Measurements from ENCODE around the gene SNORC.
A peak's percentile ranks its signal among the peaks of the same experiment; 100 is the strongest.

SNORC gene

DNA sequence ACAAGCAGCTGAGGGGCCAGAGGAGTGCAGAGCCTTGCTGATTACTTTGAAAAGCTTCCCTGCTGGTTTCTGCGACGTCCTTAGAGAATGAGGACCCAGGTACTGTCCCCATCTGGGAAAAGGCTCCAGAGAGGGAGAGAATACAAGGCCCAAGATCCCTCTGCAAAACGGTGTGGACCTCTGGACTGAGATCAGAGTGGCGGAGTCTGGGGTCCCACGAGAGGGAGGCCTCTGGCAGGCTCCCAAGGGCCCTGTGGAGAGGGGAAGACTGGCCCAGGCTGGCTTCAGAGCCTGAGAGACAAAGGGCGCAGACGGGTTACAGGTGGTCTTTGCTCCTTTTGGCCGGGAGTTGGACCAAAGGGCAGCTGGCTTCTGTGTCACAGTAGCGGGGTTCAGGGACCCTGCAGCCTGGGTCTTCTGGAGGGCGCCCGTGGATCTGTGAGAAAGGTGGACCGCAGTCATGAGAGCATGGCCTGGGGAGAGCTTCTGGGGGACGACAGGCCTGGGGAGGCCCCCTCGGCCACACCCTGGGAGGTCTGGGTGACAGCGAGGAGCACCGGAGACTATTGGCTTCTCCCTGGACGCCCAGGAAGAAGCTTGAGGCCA is 805 bp downstream of the SNORC start:
- DNase-seq = no peak

GRCh38 chr2:232871418-232871834 is 1.4 kb downstream of the SNORC start:
- no peak for DNase-seq

GRCh38 chr2:232871835-232872736 is 2.0 kb downstream of the SNORC start:
- no peak for DNase-seq

GRCh38 chr2:232872826-232873225 is 2.8 kb downstream of the SNORC start:
- no peak for DNase-seq

DNA sequence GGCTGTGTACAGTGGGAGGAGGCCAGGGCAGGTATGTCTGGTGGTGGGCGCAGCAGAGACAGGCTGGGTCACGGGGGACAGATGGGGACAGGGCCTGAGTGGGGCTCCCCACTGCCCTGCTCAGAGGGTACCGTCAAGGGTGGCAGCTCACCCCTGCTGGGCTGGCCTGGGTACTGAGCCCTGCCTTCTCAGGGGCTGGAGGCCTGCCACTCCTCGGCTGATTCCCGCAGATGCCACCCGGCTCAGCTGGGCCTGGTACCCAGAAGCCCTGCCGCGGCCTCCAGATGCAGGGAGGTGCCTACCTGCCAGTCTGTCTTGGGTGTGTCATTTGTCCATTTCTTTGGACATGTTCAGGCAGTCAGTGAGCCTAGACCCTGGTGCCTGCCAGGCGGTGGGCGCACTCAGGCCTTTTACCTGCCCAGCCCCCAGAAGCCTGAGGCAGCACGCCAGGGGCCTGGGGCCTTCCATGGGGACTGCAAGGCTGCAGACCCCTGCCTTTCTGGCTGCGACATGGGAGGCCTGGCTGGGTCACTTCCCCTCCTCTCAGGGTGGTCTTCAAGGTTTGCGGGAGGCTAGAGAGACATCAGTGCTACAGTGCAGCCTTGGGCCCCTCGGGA is 3.3 kb downstream of the SNORC start:
- DNase-seq = no peak

DNA sequence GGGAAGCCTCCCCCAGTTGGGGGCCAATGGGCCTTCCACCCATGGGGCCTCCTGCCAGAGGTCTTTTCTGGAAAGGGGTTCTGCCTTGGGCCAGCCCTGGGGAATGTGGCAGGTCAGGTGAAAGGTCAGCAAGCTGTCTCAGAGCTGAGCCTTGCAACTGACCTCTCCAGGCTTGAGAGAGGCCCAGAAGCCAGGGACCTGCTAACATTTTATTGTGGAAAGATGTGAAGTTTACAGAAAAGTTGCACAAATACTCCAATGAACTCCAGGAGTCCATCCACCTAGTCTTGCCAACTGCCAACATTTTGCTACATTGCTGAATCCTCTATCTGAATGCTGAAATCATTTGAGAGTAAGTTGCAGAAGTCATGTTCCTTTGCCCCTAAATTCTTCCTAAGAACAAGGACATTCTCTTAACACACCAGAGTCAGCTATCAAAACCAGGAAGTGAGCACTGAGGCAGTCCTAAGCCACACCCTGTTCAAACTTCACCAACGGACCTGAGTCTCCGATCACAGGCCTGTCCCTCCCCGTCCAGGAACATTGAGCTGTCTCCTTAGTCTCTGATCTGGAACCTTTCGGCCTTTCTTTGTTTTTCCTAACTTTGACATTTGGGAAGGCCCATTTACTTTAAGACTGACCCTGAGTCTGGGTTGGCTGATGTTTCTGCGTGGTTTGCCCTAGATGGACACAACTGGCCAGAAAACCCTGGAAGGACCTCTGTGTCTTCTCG is 4.0 kb downstream of the SNORC start:
- no peak for DNase-seq

GRCh38 chr2:232874677-232875223 is 4.7 kb downstream of the SNORC start:
- DNase-seq = no peak

DNA sequence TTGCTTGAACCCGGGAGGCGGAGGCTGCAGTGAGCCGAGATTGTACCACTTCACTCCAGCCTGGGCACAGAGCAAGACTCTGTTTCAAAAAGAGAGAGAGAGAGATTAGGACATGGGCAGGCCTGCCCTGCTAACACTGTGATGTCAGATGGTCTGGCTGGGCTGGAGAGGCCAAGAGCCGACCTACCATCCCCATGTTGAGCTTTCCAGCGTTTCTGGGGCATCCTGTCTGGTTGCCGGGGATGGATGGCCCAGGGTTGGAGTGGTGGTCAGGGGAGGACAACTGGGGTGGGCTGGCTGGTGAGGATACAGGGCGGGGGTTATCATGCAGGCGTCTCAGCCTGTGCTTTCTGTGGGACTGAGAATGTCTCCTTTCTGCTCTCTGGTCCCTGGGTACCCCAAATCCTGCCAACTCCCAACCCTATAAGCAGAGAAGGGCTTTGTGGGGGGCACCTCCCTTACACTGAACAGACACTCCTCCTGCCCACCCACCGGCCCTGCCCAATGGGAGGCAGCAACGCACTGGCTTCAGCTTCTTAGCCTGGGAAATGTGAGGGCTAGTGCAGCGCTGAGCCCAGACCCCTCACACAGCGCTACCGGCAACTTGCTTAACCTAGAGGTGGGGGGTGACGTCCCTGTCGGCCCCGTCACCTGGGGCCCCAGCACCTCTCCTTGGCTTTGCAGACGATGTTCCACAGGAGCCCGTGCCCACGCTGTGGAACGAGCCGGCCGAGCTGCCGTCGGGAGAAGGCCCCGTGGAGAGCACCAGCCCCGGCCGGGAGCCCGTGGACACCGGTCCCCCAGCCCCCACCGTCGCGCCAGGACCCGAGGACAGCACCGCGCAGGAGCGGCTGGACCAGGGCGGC is 5.4 kb downstream of the SNORC start:
- no peak for DNase-seq

GRCh38 chr2:232876161-232876977 is 6.3 kb downstream of the SNORC start:
- DNase-seq = peak; percentile 60

DNA sequence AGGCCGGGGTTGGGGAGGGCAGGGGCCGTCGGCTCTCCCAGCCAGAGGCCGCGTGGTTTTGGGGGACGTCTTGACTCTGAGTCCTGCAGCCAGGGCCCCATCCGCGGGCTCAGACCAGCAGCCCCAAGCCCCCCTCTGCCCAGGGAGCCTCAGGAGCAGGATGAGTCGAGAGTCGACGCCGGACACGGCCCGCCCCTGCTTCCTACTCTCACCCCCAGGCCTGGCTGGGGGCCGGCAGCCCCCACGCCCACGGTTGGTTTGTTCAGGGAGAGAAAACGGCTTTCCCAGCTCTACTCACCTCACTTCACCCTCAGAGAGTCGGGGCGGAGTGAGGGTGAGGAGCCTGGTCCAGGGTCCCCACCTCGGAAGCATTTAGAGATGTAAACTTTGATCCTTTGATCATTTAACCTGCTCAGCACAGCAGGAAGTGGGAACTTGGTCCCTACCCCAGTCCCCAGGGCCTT is 6.9 kb downstream of the SNORC start:
- DNase-seq = no peak

DNA sequence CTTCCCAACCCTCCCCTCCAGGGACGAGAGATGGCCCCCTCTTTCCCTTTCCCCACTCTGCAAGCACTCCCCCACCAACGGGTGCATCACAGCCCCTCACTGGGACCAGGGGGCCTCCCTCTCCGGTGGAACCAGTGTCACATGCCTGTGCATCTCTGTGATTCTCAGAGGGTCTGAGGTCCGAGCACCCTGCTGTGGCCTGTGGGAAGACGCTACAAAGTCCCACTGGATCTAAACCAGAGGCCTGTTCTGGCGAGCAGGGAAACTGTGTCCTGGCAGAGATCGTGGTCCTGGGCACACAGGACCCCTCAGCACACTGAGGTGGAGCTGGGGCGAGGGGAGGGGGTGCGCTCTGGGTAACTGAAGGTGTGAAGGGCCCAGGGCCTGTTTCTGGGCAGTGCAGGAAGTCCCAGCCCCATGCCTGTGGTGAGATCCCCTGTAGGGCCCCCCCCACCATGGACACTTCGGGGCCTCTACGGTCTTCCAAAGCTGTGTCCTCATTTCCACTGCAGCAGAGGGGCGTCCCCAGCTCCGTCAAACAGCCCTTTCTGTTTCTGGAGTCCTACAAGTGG is 8.0 kb downstream of the SNORC start:
- DNase-seq = no peak

- DNase-seq = no peak
Observed at GRCh38 chr2:232878855-232879617, 9.0 kb downstream of the SNORC start.

GRCh38 chr2:232879618-232880494 is 9.8 kb downstream of the SNORC start:
- no peak for DNase-seq

DNA sequence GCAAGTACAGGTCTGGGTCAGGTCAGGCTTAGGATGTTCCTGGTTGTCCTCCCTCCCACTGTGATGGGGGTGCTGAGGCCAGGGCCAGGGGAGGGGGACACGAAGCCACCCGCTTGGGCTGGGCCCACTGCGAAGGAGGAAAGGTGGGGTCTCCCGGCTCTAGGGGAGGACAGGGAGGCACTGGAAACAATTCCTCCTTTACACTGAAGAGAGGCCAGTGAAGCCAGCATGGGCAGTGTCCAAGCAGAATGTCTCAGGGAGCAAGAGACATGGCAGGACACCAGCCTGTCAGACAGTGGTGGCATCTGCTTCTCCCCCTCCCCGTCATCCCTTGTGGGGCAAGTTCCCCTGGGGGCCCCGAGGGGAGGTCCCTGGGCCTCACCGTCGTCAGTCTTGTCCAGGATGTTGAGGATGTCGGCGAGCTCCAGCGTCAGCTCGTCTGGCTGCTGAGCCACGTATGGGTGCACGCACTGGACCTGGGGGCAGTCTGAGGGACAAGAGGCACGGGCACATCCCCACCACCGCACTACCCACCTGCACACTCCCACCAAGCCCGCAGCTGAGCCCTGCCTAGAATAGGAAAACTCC is 10.8 kb downstream of the SNORC start:
- no peak for DNase-seq

- no peak for DNase-seq
Observed at GRCh38 chr2:232882085-232882484, 12.0 kb downstream of the SNORC start.

DNA sequence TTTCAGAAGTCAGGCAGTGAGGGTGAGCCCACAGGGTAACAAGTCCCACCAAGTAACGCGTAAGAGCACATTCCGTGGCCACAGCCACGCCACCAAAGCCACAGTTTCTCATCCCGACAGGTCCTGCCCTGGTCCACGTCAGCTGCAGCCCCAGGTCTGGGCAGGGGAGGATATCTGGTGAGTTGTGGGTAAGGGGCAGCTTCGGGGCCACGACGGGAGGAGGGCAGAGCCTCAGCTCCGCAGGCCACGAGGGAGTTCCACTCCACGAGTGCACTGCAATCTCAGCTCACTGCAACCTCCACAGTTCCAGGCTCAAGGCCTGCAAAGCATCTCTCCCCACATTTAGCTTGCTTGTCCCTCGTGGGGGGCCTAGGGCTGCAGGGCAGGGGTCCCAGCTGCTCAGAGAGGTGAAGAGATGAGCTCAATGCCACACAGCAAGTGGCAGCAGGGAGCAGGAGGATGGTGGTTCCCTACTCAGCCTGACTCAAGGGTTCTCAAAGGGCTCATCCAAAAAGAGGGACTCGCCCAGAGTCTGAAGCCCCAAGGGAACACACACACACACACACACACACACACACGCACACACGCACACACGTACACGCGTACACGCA is 12.5 kb downstream of the SNORC start:
- DNase-seq = no peak

DNA sequence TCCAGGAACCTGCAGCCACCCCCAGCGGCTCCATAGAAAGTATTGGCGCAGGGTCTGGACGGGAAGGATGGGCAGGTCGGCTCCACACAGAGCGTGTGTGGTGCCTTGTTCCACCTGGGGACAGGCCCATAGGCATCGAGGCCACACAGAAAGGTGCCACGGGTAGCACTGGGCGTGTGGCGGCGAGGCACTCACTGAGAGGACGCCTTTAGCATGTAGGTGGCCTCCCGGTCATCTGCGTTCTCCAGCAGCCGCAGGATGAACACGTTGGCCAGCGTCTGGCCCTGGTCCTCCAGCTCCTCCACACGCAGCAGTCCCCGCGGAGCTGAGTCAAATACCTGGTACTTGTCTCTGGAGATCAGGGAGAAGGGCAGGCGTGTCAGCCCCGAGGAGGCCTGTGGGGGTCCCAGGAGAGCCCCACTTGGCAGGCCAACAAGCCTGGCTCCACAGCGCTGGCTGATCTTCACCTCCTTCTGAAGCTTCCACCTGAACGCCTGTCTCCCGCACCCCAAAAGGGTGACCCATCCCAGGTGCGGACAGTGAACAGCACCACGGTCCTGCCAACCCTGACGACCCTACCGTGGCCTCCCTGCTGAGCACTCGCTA is 13.2 kb downstream of the SNORC start:
- no peak for DNase-seq

All from activated CD4-positive, alpha-beta T cell treated with anti-CD3 and anti-CD28 coated beads for 48 hours (primary cell).